K562 (cell line): Measurements from ENCODE around the gene HCRT. TPM values are rescaled to one million over a fixed set of nuclear protein-coding genes. Genes with fewer than 3 reads are reported as not detected.
A peak's percentile ranks its signal among the peaks of the same experiment; 100 is the strongest.

Experiments used
- ARHGAP35 ChIP-seq: fragments of 450-650 bp; IDR thresholded peaks from 2 replicates; pipeline ENCODE4 v1.6.1; 2018; ENCODE audit not compliant: partially characterized antibody
- FOXP1 ChIP-seq: sonication (generic); formaldehyde crosslinking; IDR thresholded peaks from 2 replicates; pipeline ENCODE4 v1.8.0; 2022; ENCODE audit warnings: mild to moderate bottlenecking, missing genetic modification reagents
- HDAC1 ChIP-seq, 2 experiments: fragments of 450-650 bp; IDR thresholded peaks; 2 replicates each; pipeline ENCODE4 v1.6.1; 2016 to 2017; ENCODE audit warnings: inconsistent platforms in 1 of 2, mild to moderate bottlenecking in 1 of 2, moderate library complexity in 1 of 2
- IRF2 ChIP-seq: sonication (generic); formaldehyde crosslinking; IDR thresholded peaks from 2 replicates; pipeline ENCODE4 v1.8.1; 2022; ENCODE audit warnings: mild to moderate bottlenecking, missing genetic modification reagents
- NCOA2 ChIP-seq, 2 experiments: fragments of 450-650 bp; IDR thresholded peaks; 2 replicates each; pipeline ENCODE4 v1.6.1; 2018; ENCODE audit warnings: mild to moderate bottlenecking in 2 of 2, moderate library complexity in 1 of 2; ENCODE audit not compliant: partially characterized antibody in 2 of 2
- NCOR1 ChIP-seq: fragments of 450-650 bp; IDR thresholded peaks from 2 replicates; pipeline ENCODE4 v1.6.1; 2016; ENCODE audit warnings: mild to moderate bottlenecking, moderate library complexity
- RBM22 ChIP-seq: fragments of 200-400 bp; formaldehyde crosslinking; IDR thresholded peaks from 2 replicates; pipeline ENCODE4 v1.6.1; 2018; ENCODE audit warnings: low read length, low read depth; ENCODE audit not compliant: poor library complexity, severe bottlenecking
- RHOXF2B ChIP-seq: fragments of 250-450 bp; sonication (Bioruptor Pico); conservative IDR thresholded peaks from 2 replicates; pipeline ENCODE4 v1.5.1; 2021
- THAP7 ChIP-seq: fragments of 250-450 bp; sonication (Bioruptor Pico); IDR thresholded peaks from 2 replicates; pipeline ENCODE4 v1.5.0; 2021
- THRB ChIP-seq: fragments of 450-650 bp; formaldehyde crosslinking; conservative IDR thresholded peaks from 2 replicates; pipeline ENCODE4 v1.4.0; 2022; ENCODE audit warnings: mild to moderate bottlenecking, missing genetic modification characterization
- TRIM25 ChIP-seq: fragments of 450-650 bp; IDR thresholded peaks from 2 replicates; pipeline ENCODE4 v1.7.0; 2016; ENCODE audit warnings: borderline replicate concordance
- ZBTB1 ChIP-seq: sonication (generic); formaldehyde crosslinking; IDR thresholded peaks from 2 replicates; pipeline ENCODE4 v1.8.1; 2023; ENCODE audit warnings: missing genetic modification reagents, low read depth, mild to moderate bottlenecking, borderline replicate concordance
- ZNF407 ChIP-seq: fragments of 450-650 bp; IDR thresholded peaks from 2 replicates; pipeline ENCODE4 v1.6.1; 2016; ENCODE audit warnings: low read depth
- polyA plus RNA-seq, 8 experiments: library from polyadenylated mRNA; depleted of rRNA in 4 of 8; stranded (reverse) in 5 of 8; unstranded in 3 of 8; fragments of >200 nt; fragmentation: Nextera tagmentation in 2 of 8; fragmentation: Illumina TruSeq in 1 of 8; extraction: Ambion mirVana in 2 of 8; extraction: Trizol in 1 of 8; gene quantifications; 2 replicates each; pipeline versions ENCODE4 v1.2.1 to v1.2.3, GENCODE V29; 2011 to 2014; ENCODE audit warnings: inconsistent platforms in 1 of 8, missing spikeins in 1 of 8
- total RNA-seq, 7 experiments: library from RNA; depleted of rRNA in 6 of 7; stranded (reverse); fragments of >200 nt in 6 of 7; fragmentation: Illumina TruSeq in 2 of 7; extraction: Trizol in 2 of 7; gene quantifications; 2 replicates each; pipeline versions ENCODE4 v1.2.1 to v1.2.3, GENCODE V29; 2011 to 2021; ENCODE audit warnings: low replicate concordance in 1 of 7

The HCRT gene
- total and polyA plus RNA-seq, 9 of the 15 experiments (the other 6 are each of a cell fraction or from before 2014, with no cell fraction given): not detected

GRCh38 chr17:42221886-42222745 lies 36.9 kb upstream of the HCRT start (continued):
- TF ChIP-seq ZNF407 (0 out of 2 replicates have a peak, but pooled peaks have one; percentile 30), TRIM25 (peak; percentile 61; the same call in 1 of the 2 replicates), HDAC1 (IDR thresholded peaks at IDR 0.05) (peak in 1 of 2 experiments; percentile 64; a peak in 2 of 4 replicates), ZBTB1 (CRISPR knock-in tag) (no peak), THAP7 (CRISPR knock-in tag) (no peak), RHOXF2B (no peak), NCOA2 (IDR thresholded peaks at IDR 0.05; ENCODE audit: partially characterized antibody in 2 of 2) (no peak), THRB (CRISPR knock-in tag) (peak; percentile 81), FOXP1 (CRISPR knock-in tag) (no peak), ARHGAP35 (peak; percentile 74), NCOR1 (no peak), RBM22 (peak; percentile 39), IRF2 (no peak)
